ENCODE measurements around the gene NEK5.
"Not testable (repeated sequence)": the region's sequence is repeated elsewhere in the genome, so short reads cannot be mapped to it uniquely, and the experiment has no call there.

NEK5 gene

DNA sequence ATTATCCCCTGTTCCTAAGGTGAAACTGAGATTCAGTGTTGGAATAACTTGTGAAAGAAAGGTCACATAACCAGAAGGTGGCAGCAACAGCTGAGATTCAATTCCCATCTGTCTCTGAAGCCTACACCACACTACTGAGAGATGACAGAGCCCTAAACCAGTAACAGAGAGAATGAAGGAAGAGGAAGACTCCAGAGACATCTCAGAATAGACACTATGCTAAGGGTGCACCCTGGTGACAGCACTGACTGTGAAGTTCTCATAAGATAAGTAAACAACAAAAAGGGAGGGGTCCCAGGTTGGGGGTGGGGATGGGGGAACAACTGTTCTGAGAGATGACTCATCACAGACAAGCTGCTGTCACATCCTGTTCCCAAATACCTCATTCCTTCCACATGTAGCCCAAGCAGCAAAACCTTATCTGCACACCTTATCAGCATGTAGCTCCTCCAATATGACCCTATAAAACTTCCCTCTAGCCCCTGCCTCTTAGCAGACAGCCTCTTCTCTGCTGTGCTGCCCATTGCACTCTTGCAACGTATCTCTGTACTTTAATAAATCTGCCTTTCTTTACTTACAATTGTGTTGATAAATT, 57.8 kb downstream of the NEK5 start:
- DNase-seq (ENCODE audit: low read depth) = no peak

DNA sequence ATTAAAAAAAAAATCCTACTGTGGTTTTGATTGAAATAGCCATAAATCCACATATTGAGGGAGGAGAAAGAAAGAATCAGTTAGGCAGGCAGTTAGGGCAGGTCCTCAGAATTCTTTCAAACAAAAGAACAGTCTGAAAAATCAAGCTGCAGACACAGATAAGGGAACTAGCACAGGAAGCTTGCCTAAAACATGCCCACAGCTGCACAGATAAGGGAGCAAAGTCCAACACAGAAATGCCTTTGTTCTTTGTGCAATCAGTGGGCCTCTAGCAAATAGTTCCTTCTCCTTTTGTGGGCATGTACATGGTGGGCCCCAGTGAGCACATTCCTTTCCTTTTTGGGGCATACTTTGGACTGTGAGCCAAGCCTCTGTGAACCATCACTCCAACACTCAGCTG, 61.6 kb downstream of the NEK5 start:
- no peak for DNase-seq (ENCODE audit: low read depth)

DNA sequence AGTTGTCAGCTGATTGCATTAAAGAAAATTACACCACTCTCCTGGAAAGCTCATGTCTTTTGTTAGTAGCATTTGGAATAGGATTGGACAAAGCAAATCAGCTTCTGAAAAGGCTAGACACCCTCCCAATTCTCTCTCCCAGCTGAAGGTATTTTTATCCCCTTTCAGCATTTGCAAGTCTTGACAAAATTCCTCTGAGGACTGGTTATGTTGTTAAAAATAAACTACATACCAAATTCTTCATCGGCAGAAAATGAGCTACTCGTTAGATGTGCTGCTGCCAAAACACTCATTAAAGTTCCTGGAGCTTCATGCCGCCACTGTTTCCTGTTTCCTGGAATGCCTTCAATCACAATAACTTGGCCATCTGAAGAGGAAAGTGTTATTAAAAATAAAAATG, 67.3 kb downstream of the NEK5 start:
- DNase-seq (ENCODE audit: low read depth) = no peak

- DNase-seq (ENCODE audit: low read depth) = not testable (repeated sequence)
These were observed 67.8 kb downstream of the NEK5 start for GRCh38 chr13:52061064-52061463.

GRCh38 chr13:52053460-52053859, 75.4 kb downstream of the NEK5 start:
- no peak for DNase-seq (ENCODE audit: low read depth)

GRCh38 chr13:52051400-52051799, 77.5 kb downstream of the NEK5 start:
- no peak for DNase-seq (ENCODE audit: low read depth)

DNA sequence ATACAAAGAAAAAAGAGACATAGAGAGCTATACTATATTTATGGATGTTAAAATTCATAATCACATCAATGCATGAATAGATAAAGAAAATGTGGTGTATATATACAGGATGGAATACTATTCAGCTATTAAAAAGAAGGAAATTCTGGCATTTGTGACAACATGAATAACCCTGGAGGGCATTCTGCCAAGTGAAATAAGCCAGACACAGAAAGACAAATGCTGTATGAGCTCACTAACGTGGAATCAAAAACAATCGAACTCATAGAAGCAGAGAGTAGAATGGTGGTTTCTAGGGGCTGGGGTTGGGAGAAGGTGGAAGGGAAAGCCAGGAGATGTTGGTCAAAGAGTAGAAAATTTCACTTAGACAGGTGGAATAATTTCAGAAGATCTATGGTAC, 80.4 kb downstream of the NEK5 start:
- no peak for DNase-seq (ENCODE audit: low read depth)

GRCh38 chr13:52047463-52047862, 81.4 kb downstream of the NEK5 start:
- DNase-seq (ENCODE audit: low read depth) = no peak

DNA sequence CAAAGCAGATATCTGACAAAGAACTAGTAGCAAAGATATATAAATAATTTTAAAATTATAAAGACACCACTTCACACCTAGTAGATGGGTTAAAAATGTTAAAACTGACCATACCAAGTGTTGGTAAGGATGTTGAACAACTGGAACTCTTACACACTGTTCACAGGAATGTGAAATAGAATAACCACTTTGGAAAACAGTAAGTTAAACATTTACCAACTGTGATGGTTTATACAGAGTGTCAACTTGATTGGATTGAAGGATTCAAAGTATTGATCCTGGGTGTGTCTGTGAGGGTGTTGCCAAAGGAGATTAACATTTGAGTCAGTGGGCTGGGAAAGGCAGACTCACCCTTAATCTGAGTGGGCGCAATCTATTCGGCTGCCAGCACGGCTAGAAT, 85.2 kb downstream of the NEK5 start:
- DNase-seq (ENCODE audit: low read depth) = no peak

DNA sequence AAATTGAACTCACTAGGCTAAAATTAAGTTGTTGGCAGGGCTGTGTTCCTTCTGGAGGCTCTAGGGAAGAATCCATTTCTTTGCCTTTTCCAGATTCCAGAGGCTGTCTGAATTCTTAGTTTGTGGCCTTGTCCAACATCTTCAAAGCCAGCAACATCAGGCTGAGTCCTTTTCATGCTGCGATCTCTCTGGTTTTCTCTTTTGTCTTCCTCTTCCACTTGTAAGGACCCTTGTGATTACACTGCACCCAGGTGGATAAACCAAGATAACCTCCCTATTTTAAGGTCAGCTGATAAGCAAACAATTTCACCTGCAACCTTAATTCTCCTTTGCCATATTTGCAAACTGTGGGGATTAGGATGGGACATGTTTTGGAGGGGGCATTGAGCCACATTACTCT, 92.8 kb downstream of the NEK5 start:
- no peak for DNase-seq (ENCODE audit: low read depth)

GRCh38 chr13:52034616-52035226, 94.2 kb downstream of the NEK5 start:
- DNase-seq (ENCODE audit: low read depth) = no peak

GRCh38 chr13:52033039-52033438, 95.8 kb downstream of the NEK5 start:
- DNase-seq (ENCODE audit: low read depth) = no peak

GRCh38 chr13:52030401-52030800, 98.5 kb downstream of the NEK5 start:
- DNase-seq (ENCODE audit: low read depth) = not testable (repeated sequence)

GRCh38 chr13:52029569-52029968, 99.3 kb downstream of the NEK5 start:
- no peak for DNase-seq (ENCODE audit: low read depth)

- no peak for DNase-seq (ENCODE audit: low read depth)
These were observed 101.0 kb downstream of the NEK5 start for GRCh38 chr13:52027832-52028231.

- no peak for DNase-seq (ENCODE audit: low read depth)
These were observed 102.6 kb downstream of the NEK5 start for GRCh38 chr13:52026246-52026626.

DNA sequence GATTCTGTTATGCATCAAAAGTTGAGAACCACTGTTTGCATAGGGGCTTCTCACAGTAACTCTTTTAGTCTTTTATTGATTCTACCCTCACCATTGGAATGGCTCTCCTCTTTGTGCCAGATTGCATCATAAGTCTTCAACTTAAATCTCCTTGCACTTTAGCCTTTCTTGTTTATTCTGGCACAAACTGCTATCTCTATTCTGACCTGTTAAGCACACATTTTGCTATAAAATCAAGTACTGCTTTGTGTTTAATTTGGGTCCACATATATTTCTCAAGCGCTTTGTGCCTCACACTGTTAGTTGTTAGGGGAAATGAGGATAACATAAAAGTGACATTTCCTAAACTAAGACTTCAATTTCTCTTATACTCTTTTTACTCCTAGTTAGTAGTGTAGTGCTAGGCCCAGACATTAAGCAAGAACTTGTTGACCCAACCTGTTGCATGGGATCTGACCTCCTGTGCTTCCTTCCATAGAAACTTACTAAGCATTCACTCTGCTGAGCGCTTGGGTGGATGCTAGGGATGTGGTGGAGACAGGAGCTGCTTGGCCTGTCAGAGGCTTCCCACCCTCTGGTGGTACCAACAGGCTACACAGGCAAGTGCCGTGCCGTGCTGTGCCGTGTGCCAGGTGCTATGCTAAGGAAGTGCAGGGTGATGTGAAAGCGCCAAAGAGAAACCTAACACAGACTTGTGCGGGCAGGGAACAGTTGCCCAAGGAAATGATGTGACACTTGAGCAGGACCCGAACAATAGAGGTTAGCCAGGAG, 103.2 kb downstream of the NEK5 start:
- DNase-seq (ENCODE audit: low read depth) = no peak

DNA sequence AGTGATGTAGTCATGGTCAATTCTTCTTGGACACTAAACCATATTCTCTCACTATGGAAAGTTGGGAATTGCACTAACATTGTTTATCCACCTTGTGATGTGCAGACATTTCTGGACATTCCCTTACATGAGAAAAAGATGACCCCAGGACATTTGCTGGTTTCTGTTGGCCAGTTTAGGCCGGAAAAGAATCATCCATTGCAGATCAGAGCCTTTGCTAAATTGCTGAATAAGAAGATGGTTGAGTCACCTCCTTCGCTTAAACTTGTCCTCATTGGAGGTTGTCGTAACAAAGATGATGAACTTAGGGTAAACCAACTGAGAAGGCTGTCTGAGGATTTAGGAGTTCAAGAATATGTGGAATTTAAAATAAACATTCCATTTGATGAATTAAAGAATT, 104.4 kb downstream of the NEK5 start, which contains the start of gene UTP14C:
Gene UTP14C (plus strand): TSS at position 211 of the 400 bp plus-strand sequence. CDS start 4,114 bp downstream, outside the sequence.
- no peak for DNase-seq (ENCODE audit: low read depth)

- DNase-seq (ENCODE audit: low read depth) = no peak
These were observed 106.5 kb downstream of the NEK5 start for GRCh38 chr13:52022356-52022755.

- no peak for DNase-seq (ENCODE audit: low read depth)
These were observed 108.7 kb downstream of the NEK5 start for GRCh38 chr13:52020191-52020590.

DNA sequence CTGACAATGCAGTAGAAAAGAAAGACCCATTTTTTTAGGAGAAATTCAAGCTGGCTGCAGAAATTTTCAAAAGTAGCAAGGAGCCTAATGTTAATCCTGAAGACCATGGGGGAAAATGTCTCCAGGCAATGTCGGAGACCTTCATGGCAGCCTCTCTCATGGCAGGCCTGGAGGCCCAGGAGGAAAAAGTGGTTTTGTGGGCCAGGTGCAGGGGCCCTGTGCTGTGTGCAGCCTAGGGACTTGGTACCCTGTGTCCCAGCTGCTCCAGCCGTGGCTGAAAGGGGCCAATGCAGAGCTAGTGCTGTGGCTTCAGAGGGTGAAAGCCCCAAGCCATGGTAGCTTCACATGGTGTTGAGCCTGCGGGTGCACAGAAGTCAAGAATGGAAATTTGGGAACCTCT, 112.6 kb downstream of the NEK5 start:
- DNase-seq (ENCODE audit: low read depth) = no peak

DNA sequence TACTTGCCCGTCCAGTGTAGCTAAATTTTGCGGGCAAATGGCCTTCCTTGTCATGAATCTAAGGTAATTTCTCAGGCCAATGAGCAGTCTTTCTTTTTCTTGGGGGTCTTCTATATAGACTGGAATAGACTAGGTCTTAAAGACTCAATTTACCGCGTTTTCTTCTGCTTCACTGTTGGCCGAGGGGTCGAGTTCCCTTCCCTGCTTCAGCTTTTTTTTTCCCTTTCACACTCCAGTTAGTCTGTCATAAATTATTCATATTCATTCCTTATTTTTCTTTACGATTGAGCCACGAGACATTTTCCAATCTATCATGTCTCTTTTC, 116.4 kb downstream of the NEK5 start:
- DNase-seq (ENCODE audit: low read depth) = no peak
